Activated CD8-positive, alpha-beta memory T cell treated with anti-CD3 and anti-CD28 coated beads for 48 hours (primary cell): ENCODE results near the gene PELI2.
A peak's percentile ranks its signal among the peaks of the same experiment; 100 is the strongest.

Source experiments
- DNase-seq, 3 experiments: peaks; one replicate each; pipeline ENCODE4 v3.0.0-alpha.2; 2020; ENCODE audit warnings: low read depth in 2 of 3, low spot score in 2 of 3

Gene PELI2

DNA sequence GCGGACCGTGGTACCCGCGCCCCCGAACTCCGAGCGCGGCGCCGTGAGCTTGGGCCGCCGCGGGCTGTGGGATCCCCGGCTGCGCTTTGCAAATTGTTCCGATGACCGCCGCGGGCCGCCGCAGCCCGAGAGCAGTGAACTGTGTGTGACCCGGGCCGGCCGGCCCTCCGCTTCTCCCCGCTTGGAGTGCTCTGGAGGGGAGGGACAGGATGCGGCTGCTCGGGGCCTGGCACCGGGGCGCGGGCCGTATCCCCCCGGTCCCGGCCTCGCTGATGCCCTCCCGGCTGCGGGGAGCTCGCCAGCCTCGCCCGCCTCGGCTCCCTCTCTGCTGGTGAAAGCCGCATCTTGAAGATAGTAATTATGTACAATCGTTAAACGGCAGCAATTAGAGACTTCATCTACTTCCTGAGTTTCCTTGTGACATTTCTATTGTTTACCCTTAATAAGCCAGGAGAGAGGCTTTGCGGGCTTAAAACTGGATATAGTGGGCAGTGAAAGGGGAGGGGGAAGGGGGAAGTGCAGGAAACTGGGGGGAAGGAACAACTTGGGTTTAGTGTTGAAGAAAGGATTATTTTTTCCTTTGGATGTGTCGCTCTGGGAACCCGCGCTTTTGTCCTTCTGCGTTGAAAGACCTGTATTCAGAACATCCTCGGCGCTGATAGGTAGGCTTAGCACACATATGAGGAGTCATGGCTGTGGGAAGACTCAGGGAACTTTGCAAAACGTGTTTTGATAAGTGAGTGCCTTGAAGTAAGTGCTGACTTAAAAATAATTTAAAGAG is 1.2 kb downstream of the PELI2 start:
- DNase-seq, result peak in 2 of 3 experiments; percentile 1 to 4

DNA sequence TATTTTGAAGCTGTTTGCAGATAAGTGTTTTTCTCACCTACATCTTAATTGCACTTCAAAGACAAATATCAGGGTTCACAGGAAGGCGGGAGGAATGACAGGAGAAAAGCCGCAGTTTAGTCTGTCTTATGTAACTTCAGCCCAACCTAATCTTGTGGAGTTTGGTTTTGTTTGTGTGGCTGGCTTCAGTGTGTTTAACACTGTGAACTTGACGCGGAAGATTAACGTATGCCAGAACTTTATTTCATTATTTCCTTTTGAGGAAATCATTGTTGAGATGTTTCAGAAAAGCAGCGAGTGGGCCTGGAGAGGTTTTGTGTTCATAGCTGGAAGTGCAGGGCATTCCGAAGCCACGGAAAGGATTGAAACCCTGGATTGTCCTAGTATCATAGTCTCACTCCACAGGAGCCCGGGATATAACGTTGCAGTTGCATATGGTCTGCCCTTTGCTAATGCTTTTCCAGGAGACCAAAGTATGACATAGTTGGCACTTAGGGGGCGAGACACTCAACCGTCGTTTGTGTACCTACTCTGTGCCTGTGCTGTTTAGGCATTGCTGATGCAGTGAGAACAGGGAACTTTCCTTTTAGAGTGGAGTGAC is 2.0 kb downstream of the PELI2 start:
- no peak for DNase-seq

DNA sequence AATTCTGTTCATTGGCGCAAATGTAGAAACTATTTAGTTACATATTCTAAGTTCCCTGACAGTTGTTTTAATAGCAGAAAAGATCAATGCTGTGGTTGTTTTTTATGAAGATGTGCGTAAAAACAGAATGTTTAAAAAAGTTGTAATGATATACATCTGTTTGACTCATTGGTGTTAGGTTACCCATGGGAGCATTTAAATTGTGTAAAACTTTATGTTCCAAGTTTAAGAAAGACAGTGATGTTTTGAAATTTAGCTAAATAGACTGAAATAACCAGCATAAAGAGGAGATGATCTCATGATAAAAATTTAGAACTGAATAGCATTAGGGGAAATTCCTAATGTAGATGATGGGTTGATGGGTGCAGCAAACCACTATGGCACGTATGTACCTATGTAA is 3.6 kb downstream of the PELI2 start:
- no peak for DNase-seq

DNA sequence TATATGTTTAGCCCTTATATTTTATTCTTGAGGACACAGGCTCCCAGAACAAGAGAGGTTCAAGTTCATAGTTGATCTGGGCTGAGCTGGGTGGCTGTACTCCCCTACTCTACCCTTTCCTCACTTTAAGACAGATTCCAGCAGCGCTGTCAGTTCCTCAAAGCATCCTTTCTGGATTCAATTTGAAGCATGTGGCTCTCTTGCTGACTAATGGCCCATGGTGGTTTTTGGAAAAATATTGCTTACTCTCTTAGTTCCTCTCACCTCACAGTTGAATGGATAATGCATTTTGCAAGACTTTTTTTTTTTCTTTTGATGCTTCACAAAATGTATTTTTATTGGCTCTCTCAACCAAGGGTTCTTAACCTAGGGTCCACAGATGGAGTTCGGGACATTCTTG is 4.1 kb downstream of the PELI2 start:
- no peak for DNase-seq

DNA sequence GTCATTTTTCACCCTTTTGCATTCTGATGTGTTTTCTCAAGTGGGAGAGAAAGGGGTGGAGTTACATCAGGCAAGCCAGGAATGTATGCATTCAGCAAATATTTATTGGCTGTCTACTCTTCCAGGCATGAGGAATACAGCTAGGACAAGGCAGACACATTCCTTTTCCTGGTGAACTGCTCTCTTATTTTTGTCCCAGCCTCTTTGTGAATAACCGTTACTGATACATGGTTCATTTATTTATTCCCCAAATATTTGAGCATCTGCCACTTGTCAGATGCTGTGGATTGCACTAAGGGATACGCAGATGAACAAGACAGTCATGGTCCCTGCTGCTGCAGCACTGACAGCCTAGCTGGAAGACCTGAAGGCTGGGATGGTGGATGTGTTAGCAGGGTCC is 6.1 kb downstream of the PELI2 start:
- DNase-seq, result no peak

DNA sequence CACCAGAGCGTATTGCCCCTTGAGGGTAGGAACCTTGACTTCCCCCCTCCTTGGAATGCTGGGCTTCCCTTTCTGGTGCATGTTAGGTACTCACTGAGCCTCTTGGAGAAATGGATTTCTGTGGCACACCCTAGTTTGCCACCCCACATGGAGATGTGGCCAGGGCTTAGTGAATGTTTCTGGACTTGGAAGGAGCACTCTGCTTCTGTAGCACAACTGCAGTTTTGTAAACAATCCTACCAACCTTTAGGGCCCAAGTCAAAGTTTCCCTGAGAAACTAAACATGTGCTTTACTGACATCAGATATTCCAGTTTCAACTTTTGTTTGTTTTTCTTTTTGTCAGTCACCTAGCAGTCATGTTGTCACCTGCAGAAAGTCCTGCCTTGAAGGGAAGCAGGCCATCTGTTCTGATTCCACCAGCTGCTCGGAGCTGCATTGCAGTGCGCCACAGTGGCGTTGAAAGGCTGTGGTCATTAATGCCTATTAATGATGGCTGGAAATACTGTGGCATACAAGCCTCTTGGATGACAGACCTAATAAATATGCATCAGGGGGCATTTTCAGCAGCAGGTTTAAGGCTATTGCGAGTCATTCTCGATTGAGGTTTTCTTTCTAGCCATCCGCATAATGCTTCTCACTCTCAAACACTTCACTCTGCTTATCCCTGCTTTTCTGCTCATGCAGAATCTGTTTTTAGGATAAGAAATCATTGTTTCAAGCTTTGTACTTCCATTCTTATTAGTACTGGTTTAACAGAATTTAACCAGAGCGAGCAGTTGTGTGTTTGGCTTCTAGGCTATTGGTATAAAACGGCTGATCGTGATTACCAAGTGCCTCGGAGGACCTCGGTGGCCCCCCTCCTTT is 7.8 kb downstream of the PELI2 start:
- DNase-seq, result no peak

DNA sequence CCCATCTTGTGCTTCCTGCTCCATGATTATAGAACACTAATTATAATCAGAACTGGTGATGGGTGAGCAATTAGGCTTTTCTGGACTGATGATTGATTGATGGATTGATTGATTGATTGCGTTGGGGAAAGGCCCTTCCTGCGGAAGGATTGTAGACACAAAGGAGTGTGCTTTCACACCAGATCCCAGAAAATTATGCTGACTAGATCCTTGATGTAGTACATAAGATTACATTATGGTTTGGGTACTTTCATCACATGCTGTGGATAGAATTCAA is 8.4 kb downstream of the PELI2 start:
- DNase-seq, result no peak

DNA sequence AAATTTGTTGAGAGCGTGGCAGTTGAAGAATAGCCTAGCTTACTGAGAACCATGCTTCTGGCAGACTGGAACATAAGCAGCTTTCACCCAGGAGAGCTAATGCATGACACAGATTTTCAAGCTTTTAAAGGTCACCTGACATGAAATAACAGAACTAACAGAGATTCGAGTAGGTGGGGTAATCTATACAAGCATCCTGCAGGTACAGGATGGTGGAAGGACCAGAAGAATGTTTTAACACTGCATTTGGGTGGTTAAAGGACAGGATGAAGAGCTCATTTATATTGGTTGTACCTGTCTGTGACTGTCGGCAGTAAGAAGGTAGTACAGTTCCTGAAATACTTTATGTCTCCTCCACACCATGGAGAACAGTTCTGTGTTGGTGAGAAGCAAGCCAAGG is 8.9 kb downstream of the PELI2 start:
- no peak for DNase-seq

DNA sequence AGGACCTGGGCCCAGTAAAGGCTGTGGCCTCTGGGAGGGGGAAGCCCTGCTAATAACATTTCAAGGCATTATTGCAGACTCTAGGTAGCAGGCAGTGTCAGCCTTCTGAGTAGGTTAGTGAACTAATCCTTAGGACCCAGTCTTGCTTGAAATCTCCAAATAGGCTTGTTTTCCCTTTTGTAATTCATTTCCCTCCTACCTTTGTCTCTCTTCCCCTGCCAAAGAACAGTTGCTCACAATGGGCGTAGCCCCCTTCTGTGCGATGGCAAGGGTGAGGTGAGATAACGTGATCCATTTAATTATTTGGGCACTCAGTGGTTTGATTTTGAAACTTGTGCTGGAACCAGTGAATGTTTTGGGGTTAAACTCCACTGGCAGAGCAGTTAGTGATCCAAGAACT is 10.9 kb downstream of the PELI2 start:
- DNase-seq, result no peak

DNA sequence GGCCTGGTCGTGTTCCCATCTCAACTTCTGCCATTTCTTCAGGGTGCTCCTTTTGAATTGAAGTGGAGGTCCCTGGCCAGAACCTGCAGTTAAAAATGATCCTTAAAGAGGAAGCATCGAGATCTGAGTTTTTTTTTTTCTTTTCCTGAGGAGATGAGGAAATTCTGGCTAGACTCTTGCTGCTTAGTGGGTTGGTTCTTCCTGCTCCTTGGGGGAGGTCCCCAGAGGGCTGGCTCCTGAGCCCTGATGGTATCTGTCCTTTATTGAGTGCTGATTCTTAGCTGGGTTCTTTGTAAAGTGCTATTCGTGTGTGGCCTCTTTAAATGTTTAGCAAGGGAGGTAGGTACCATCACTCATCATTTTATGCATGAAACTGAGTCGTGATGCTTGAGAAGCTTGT is 11.7 kb downstream of the PELI2 start:
- no peak for DNase-seq

DNA sequence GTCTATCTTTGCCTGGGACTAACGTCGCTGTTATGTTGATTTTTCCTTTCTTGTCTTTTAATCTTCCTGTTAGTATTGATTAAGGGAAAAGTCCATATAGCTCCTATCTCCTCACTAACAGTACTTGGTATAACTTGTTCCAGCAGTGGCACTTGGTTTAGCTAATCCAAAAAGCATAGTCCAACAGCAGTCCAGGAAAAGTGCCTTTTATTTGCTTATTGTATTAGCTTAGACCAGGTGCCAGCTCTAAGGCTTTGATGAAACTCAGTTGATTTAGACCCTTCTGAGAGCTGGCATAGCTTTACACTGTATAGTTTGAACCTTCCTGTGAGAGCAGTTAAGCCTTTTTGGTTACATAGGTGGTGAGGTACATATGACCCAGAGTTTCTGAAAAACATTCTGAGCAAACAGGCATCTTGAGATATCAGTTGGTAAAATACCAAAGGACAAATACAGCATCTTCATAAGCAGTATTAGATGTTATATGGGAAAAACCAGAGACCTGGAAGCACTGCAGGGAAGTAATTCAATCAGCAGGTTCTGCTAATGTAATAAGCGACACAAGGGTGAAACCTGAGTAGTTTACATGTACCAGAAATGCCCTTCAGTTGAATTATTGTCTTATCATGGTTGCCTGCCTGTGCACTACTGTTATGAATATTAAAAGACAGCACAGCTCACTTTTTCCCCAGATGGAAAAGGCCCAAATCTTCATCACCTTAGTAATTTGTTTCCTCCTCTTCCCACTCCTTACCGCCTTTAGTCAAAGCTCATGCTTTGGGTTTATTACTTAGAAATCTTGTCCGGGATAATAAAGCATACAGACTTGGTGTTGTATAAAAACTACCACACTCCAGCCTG is 13.0 kb downstream of the PELI2 start:
- no peak for DNase-seq

DNA sequence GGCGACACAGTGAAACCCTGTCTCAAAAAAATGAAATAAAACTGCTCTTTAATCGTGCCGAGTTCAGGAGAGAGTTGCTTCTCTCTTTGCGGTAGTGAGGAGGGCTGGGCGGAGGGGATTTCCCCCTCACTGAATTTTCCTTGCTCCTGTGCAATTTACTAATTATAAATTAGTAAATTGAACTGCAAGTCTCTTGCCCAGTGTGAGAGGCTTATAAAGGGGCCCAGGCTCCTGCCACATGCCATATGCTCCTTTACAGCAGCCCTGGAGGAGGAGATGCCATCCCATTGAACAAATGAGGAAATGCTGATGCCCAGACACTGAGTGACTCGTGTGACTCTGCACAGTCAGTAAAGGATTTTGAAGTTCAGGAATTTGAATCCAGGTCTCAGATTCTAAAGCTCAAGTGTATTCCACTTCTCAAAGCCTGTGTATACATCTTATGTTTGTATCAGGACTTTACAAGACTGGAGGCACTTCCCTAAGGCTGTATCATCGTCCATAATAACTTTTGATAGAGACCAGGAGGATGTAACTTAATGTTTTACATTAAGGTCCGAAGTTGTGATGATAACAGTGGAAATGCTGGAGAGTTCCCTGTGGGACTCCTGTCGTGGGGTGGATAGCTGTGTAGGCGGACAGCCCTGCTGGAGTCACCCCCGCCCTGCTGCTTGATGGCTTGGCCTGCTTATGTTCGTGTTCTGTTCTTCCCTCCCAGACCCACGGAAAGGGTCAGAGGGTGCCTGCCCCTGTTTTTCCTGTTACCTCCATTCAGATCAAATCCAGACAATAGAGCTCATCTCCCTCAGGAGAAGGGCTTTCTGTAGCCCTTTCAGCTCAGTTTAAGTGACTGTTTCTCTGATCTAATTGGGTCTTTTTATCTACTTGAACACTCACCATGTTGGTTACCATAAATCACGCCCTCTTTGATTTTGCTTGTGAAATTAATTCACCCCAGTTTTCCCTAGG is 13.9 kb downstream of the PELI2 start:
- no peak for DNase-seq

DNA sequence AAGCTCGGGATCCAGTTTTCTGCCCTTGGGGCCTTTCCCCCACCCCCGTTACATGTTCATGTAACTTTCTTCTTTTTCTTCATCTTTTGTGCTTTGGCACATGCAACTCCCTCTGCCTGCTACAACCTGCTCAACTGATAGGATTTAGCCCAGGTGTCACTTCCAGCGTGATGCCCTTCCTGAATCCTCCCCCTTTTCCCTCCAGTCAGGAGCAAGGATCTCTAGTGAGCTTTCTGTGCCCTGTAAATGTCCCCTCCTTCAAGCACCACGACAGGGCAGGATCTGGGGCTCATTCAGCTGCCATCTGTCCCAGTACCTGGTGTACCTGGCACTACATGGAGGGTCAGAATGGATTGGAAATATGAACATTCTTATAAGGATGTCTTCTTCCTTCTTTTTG is 15.3 kb downstream of the PELI2 start:
- DNase-seq, result no peak

DNA sequence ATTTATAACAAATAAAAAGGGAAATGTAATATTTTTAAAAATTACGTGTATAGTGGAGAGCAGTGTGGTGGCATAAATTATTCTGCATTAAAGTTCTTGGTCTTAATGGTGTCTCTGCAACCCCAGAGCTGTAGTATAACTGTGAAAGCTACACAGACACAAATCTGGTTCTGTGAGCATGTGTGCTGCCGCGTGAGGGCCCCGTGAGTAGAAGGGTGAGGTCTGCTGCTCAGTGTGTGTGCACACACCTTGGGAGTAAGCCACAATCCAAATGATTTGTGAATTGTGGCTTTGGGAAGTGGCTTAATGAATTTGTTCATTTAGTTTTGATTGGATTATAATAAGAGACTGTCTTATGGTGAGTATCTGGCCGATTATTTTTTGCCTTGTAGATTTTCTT is 16.8 kb downstream of the PELI2 start:
- DNase-seq, result no peak

DNA sequence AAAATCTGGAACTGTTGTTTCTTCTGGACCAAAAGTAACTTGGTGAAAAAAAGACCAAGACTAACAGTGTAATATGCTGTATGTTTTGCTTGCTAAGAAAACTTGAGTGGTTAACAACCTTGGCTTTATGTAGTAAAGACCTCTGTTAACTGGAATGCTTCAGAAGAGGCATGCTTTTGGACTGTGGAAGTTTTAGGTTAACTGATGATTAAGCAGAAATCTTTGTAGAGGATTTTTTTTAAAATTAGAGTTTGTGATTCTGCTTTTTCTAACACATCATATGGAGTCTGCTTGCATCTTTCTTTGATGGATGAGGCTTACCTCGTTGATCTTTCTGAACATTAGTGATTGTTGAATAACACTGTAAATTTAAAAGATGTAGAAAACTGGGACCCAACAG is 17.5 kb downstream of the PELI2 start:
- DNase-seq, result no peak

DNA sequence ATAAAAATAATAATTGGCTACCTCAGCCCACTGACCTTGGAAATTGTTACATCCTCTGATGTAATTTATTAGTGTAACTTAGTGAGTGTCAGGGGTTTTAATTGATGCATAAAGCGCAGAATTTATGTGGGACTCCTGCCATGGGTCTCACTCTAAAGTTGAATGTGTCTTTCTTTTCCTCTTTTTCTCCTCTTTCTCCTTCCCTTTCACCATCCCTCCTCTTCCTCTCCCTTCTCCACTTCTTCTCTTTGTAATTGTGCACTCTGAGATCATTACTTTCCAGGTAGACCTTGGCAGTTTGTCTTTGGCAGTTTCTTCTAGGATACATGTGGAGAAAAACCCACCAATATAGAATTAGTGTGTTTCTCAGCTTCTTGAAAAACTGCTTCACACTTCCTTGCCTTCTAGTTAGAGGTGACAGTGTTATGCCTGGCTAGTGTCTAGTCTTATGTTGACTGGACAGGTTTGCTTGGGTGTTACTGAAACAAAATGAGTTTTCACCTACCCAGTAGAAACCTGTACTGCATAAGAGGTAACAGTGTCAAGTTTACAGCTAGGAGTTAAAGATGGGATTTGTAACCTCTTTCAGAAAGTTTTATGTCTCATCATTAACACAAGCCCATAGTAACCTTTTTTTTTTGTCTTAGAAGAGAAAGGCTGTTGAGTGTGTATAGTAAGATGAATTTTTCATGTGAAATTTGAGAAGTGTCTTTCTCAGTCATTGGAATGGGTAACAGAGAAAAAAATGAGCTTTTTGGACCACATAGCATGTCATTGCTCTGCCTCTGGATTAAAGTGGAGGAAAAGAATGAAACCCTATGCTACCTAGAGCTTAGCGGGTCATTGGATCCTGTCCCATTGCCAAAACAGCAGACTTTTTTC is 18.6 kb downstream of the PELI2 start:
- no peak for DNase-seq

DNA sequence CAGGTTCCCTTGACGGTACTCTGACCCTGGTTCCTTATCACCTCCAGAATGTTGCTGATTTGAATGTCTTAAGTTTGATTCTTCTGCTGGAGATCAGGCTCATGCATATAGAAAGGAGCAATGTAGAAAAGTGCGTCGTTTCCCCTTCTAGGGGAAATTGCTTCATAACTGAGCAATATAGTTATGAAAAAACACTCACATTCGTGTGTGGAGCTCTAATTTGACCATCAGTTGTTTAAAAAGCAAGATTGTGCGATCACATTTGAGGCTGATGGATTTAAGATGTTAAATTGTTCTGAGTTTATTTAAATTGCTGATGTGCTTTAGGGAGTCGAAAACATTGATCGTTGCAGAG is 19.2 kb downstream of the PELI2 start:
- no peak for DNase-seq

DNA sequence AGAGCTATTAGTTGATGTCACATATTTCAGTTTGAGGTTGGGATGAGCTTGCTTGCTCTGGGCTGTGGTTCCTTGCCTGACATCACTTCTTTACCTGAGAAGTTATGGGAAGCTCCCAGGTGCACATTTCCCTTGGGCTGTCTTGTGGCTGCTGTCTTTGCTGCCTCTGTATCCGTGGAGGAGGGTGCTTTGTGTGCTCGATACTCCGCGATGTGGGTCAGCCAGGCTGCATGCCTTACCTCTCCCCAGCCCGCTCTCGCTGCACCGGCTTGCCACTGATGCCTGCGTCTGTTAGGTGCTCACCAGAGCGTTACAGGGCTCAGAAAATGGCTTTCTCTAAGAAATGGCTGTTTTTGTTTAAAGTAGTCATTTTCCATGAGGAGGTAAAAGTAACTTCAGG is 19.6 kb downstream of the PELI2 start:
- DNase-seq, result no peak

DNA sequence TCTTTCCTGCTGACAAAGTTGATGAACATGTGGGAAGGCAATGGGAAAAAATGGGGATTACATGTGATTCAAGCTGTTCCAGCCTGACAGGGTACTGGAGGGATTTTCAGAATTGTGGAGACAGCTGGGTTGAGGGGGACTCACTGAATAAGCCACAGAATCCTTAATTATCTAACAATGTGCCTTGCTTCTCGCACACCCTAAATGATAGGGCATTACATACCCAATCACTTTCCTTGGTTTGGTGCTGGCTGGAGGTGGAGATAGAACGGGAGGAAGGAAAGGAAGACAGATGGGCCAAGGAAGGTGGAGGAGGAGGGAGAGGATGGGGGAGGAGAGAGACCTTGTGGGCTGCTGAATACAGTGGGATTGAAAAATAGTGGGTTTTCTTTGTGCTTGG is 20.7 kb downstream of the PELI2 start:
- no peak for DNase-seq
